HG03095 (cell line): ENCODE results near the gene DCBLD2.

Experiments
- ATAC-seq: cut with Tn5 transposase; IDR thresholded peaks from one replicate; pipeline ENCODE4 v1.9.1; 2021; ENCODE audit warnings: moderate library complexity; ENCODE audit not compliant: unreplicated experiment

DCBLD2 gene

DNA sequence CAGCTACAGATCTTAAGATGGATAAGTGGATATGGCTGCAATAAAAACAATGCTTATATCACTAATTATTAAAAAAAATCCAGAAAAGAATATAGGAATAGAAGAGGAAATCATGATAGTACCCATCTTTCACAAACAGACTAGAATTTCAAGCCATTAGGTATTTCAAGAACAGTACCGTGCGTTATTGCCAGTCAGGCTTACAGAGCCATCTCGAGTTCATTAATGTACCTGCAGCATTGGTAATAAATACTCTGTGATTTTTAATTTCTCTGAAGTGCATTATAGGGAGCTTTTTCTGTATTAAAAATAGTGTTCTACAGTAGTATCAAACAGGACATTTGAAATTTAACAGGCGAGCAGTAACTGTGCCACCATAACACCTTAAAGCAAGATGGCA, 102.7 kb downstream of the DCBLD2 start:
- no peak for ATAC-seq

DNA sequence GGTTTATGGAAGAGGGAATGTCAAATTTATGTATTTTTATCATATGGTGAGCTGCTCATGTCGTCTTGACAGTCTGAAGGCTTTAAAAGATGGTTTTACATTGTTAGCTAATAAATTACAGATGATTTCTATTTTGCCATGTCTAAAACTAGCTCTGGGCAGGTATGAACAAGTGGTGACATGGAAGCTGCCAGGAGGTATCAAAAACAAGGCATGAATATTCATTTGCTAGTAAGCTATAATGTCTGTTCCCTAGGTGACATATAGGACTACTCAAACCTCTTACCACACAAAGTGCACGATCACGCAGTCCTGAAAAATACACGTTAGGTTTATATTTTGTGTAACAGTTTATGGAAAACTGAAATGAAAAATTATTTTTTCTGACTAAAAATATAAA, 103.6 kb downstream of the DCBLD2 start:
- ATAC-seq, result no peak

DNA sequence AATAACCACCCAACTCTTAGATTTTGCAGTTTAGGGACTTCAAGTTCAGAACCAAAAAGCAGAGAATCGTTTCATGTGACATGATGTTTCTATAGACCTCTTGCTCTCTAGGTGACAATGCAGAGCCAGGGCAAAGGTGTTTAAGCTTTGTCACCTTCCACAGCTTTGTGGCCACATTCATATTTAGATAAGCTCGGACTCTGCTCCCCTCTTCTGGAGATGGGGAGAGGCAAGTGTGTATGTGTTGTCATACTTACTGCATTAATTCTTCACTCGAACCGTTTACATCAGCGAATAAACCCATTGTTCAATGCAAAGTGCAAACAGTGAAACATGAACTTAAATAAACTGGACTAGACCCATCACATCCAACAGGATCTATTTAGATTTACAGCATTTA, 105.2 kb downstream of the DCBLD2 start:
- no peak for ATAC-seq

DNA sequence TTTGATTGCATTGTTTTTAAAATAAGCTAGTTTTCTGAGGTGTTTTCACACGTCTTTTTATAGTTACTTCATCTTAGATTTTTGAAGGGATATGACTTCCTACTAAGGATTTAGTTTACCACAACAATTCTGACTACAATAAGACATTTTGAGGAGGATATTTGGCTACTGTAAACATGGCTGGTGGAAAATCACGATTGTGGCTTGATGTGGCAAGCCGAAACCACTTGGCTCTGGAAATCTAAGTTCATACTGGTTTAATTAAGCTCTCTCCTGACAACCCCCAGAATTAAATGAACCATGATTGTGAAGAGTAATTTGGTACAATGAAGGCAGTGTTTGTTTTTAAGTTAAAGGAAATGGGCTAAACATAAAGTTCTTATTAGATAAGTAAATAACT, 107.5 kb downstream of the DCBLD2 start:
- no peak for ATAC-seq

DNA sequence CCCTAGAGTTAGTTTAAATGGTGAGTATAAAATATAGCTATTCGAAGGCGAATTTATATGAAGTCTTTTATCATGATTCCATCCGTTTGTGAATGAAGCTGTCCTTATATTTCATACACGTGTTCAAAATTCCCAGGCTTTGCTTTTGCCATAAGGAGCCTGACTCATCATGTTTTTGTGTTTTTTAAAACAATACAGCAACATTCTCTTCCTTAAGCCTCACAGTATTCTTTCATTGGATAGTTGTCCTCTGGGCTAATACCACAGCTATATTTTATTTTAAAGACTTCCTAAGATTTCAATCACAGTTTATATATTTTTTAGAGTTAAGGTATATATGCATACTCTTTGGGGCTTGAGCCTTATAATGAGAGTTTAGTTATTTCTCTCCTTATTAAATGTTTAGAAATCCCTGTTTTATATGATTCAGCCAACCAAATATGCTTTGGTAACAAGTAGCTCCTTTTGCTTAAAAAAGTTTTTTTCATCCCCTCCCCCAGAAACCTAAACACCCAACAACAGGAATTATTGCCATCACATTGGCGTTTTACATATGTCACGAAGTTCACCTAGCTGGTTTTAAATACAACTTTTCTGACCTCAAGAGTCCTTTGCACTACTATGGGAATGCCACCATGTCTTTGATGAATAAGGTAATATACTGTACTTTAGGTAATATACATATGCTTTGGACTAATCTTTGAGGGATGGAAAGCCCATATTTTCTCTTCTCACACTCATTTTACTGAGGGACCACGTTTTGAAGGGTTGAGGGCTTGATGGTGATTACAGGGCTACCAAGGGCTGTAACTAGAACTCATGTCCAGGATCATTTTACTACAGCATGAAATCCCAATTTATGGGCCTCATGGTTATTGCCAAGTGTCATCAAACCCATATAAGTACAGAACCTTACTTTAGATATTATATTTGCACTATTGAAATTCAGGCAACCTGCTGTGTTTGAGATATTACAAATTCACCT, 109.9 kb downstream of the DCBLD2 start:
- ATAC-seq, result no peak

DNA sequence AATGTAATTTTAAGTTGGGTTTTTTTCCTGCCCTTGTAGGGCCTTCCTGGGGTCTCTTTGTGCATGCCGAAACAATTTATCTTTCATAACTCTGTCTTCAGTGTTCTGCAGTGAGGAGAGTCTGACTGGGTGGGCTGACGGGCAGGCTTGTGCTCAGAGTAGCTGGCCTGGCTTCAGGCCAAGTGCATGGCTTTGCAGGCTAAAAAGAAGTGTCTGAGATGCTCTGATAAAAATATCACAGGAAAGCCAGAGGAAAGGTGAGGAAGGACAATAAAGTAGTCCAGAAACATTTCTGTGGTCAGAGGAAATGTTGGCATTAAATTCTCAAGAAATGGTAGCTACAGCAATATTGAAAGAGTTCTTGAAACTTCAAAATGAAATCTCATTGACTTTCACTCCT, 112.8 kb downstream of the DCBLD2 start:
- ATAC-seq, result no peak

DNA sequence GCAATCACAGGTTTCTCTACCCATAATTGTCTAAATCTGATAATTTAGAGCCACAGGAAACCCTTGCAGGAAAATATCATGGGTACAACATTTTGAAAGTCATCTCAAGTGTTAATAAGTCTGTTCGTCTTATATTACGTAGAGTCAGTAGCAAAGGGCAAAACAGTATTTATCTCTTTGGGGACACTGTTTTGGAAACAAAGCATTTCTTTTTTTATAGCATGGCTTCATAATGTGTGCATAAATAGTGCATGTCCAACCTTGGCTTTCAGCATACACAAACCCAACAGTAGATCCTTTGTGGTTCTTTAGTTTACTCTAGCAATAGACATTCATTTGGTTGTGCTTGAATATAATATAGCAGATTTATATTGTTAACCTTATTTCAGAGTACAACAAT, 114.3 kb downstream of the DCBLD2 start:
- ATAC-seq, result no peak

DNA sequence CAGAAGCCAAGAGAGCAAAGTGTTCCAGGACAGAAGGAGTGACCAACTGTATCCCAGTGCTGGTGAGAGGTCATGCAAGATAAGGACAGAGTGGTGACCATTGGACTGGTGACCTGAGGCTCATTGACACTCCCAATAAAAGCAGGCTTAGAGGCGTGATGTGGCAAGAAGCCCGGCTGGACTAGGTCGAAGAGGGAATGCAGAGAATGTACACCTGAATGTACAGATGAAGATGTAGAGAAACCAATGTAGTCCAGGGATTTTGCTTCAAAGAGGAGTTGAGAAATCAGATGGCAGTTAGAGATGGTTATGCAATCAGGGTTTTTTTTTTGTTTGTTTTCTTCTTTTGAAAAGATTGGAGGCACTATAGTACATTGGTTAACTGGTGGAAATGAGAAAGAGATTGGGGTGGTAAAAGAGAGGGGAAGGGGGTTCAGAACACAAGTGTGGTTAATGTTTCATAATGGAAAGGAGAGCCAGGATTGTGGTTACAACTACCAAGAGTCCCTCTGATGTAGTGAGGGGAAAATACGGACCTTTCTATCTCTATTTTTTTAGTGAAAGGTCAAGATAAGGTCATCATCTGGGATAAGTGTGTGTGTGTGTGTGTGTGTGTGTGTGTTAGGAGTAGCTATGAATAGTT, 115.0 kb downstream of the DCBLD2 start:
- ATAC-seq, result no peak

DNA sequence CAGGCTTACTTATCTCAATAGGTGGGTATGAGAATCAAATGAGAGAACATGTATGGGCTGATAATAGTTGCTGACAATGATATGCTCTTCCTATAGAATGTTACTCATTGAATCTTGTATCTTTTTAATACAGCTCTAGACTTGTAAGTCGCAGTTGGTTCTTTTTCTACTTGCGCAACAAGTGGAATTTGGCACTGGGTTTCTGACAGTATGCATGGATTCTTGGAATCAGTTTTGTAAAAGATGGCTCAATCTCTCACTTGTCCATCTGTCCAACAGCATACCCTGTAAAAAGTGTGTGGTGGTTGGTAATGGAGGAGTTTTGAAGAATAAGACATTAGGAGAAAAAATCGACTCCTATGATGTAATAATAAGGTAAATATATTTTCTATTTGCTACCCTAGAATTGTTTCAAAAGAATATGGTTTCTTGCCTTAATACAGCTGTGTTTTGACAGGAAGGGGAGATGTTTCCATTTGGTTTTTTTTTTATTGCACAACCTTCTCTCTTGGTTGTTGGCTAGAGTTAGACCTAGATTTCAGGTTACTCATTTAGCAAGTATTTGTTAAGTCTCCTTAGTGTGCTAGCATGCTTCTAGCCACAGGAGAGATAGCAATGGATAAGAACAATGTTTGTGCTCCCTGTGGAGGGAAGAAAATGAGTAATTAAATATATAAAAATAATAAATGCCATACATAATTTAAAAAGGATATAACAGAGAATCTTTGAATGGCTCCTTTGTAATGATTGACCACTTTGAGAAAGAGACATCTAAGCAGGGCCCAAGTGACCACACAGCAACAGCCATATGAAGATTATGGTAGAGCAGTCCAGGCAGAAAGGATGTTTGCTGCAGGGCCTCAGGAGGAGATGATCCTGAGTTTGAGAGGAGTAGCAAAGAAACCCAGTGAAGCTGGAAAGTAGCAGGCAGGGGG, 116.6 kb downstream of the DCBLD2 start:
- ATAC-seq, result no peak

DNA sequence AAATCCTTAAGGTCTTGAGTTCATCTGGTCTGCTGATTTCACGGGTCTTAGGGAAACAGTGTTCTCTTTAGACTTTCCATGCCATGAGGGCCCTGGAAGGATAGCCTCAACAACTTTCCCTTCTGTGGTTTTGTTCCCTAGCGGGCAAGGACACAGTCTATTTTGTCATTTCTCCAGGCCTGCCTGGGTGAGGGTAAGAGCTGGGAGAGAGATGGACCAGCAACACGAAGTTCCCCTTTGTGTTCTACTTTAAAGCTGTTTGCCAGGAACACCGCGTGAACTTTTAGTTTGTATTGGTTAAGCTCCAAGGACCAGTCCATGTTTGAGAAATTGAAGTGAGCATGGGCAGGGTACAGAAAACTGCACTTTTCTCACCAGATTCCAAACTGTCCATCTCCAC, 117.5 kb downstream of the DCBLD2 start:
- ATAC-seq, result no peak

DNA sequence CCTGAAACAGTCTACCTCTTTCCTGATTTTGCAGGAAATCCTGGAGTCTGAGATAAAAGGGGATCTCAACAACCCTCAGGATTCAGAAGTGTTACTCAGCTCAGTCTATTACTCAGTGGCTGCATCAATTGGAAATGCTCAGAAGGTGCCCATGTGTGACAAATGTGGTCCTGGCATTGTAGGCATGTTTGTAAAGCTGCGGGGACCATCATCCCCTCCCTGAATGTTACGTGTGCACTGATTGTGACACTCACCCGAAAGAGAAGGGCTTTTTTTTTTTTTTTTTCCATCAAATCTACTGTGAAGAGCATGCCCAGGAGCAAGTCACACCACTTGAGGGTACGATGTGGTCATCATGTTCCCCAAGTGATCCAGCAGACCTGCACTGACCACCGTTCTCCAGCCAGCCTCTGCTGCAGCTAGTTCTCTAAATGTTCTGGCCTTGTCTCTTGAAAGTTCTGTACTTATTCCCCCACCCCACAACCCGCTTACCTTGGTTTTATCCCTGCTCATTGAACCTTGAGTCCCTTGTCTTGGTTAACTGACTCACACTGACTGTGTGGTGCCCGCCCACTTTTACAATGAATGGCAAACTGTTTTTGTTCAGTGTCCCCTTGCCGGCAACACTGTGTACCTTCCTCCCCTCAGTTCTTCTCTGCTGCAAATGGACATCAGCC, 118.5 kb downstream of the DCBLD2 start:
- no peak for ATAC-seq

DNA sequence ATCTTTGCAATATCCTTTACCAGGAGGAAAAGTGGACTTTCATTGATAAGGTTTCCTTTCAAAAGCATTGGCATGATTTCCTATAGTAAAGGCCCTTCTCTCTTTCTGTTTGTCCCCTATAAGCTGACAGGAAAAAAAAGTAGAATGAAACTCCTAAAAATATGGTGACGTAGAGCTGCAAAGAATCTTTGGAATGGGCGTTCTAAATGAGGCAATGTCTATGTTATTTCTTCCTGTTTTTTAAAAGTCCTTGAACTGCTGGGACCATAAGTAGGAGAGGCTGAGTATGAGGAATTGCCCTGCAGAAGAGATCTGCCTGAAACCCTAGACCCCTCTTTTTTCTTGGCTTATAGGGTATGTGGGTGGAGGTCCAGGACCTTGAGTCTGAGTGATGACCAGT, 121.2 kb downstream of the DCBLD2 start:
- no peak for ATAC-seq

DNA sequence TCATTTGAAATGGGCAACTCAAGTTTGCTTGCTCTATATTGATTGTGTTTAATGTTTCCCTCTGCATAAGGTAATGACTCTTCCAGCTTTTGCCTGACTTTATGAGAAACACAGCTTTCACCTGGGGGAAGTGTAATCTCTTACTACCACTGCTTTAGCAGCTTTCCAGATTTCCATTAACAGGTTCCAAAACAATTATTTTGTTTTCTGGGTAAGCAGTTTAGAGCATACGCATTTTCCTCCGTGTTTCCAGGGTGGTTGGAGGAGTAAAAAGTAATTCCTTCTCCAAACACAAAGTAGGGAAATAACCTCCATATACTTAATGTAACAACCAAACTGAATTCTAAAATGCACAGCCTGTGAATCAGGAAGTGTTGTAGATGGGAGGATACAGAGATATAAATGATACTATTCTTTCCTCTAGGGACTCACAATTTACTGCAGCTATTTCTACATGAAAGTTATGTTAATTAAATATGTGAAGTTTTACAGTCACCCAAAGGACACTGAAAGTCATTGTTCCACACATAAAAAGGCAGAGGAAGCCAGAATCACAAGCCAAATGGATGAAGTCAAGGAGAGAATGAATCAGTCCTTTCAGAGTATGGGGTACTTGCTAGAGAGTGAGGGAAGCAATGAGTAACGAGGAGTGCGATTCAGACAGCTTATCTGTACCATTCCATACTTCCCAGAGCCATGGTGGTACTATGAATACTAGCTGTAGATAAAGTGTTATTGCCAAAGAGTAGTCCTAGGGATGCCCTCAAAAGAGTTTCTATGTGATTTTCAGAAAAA, 121.8 kb downstream of the DCBLD2 start:
- no peak for ATAC-seq

DNA sequence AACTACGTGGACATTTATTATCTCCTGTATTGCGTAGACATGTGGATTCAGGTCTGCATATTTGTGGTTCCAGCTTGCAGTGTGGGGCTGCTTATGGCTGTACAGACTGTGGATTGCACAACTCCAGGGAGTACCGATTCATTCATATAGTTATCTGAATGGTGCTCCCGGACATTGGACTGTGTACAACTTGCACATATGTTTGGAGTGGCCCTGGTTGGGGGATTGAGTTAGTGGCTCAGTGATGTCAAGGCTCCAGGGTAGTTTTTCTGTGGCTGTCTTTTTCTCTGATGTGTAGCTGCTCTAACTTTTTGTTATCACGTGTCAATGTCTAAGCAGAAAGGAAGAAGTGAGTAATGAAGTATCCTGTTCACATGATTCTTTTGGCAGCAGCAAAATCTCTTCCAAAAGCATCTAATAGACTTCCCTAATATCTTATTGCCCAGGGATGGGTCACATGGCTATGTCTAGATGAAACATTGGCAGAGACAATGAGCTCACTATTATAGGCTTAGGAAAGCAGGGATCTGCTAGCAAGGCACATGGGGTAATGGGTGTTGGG, 122.6 kb downstream of the DCBLD2 start:
- no peak for ATAC-seq

DNA sequence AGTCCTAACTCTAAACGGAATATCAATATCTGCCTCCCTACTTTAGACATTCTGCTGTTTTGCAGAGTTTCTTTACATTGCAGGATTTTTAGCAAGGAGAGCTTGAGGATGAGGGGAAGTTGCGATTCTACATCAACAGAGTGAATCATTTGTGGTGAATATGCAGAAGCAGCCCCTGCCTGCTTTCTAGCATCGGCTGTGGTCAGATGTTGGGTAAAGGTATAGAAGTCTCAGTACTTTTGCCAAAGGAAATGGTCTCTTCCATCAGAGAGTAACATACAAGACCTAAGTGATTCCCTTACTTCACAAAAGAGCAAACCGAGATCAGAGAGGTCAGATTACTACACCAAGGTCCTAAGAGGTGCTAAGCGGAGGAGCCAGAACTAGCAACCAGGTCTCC, 123.1 kb downstream of the DCBLD2 start:
- no peak for ATAC-seq

DNA sequence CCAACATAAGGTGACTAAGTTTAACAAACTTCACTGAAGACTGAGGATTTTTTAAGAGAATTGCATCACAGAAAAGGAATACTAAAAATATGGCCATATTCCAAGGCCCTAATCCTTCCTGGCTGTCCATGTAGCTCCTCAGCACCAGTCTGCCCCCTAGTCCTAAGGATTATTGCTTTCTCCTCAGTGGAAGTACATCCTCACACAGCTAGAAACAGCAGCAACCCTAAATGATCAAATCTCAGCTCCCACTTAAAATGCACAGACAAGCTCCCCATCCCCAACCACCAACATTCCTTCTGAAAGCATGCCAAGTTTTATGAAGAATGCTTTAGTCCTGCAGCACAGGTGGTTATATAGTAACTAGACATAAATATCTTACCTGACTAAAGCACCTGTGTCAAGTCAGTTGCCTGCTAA, 123.7 kb downstream of the DCBLD2 start:
- ATAC-seq, result no peak

DNA sequence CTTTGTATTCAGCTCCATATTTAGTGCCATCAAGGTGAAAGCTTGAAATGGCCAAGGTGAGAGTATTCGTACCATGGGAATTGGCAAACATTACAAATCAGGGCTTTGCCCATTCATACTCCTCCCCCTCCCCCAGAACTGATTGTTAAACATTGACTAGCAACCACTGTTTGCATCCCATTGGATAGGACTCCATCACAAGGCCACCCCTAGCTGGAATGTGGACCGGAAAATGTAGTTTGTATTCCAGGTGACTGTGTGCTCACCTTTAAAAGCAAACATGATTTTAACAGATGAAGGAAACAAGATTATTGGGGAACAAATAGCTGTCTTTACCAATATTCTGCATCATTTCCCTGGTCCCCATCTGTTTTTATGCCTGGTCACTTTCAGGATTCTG, 124.2 kb downstream of the DCBLD2 start:
- ATAC-seq, result no peak

DNA sequence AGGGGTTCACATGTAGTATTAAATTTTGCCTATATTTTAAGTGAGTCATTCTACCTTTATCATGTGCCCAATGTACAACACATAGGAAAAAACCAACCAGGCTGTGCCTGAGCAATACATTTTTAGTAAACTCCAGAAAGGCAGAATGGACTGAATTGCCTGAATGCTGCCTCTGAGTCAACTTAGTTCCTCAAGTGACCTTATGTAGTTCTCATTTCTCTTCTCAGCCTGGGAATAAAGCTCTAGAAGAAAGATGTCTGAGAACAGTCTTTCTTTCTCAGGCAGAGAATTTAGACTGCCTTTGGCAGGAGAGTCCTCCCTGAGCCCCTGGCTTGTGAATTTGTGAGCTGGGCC, 125.4 kb downstream of the DCBLD2 start:
- no peak for ATAC-seq

DNA sequence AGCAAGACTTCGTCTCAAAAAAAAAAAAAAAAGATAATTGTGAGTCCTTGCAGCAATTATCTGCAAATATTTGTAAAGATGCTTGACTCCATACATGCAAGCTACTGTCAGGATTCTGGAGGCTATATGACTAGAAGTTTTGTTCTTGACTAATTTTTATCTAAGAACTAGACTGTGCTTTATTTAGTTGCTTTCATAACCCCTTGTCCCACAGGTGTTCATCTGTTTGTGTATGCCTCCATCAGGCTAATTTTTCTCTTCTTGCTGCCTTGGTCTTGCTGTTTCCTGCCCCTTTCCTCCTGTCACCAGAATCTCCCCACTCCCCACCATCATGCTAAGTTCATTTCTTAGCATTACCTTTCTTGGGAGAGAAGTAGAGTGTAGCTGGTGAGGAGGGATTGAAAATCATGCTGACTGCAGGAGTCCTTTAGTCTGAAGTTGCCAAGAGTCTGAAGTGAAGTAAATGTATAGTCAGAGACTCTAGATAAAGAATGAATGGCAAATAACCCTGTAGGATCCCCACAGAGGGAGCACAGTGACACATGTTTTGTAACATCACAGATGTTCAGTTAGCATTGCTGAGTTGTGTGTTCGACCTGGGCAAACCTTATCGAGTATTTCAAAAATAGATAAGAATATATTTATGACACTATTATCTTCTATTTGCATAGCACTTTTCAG, 125.9 kb downstream of the DCBLD2 start:
- ATAC-seq, result no peak
